Neutrophil (primary cell): Measurements from ENCODE around the gene FITM2.

Experiments used
- H3K27ac ChIP-seq: fragments of 200-600 bp; sonication (generic); 2 replicates; pipeline ENCODE4 v1.5.1; 2016; ENCODE audit warnings: mild to moderate bottlenecking, moderate library complexity
- H3K27me3 ChIP-seq: fragments of 200-600 bp; sonication (generic); 2 replicates; pipeline ENCODE4 v1.6.0; 2016; ENCODE audit warnings: mild to moderate bottlenecking
- H3K36me3 ChIP-seq: fragments of 200-600 bp; sonication (generic); 2 replicates; pipeline ENCODE4 v1.5.1; 2017
- H3K4me1 ChIP-seq, 2 experiments: fragments of 200-600 bp in 1 of 2; sonication (generic) in 1 of 2; 1 replicate in 1 of 2; 2 replicates in 1 of 2; pipeline versions ENCODE4 v1.5.1 to v1.6.1; 2013 to 2016; ENCODE audit warnings: low read depth in 1 of 2, low read length in 1 of 2, mild to moderate bottlenecking in 1 of 2, moderate library complexity in 1 of 2; ENCODE audit not compliant: control insufficient read depth in 1 of 2, insufficient read depth in 1 of 2
- H3K4me3 ChIP-seq, 2 experiments: fragments of 200-600 bp in 1 of 2; sonication (generic) in 1 of 2; 1 replicate in 1 of 2; 2 replicates in 1 of 2; pipeline ENCODE4 v1.5.1; 2013 to 2016; ENCODE audit warnings: low read depth in 1 of 2, low read length in 1 of 2, mild to moderate bottlenecking in 1 of 2, moderate library complexity in 1 of 2
- H3K9me3 ChIP-seq: fragments of 200-600 bp; sonication (generic); 2 replicates; pipeline ENCODE4 v1.5.1; 2016
- TF ChIP-seq, protein P1 (sequence below): fragments of 200-600 bp; sonication (generic); IDR thresholded peaks from 2 replicates; pipeline ENCODE4 v1.5.1; 2016; ENCODE audit warnings: antibody characterized with exemption

The FITM2 gene

DNA sequence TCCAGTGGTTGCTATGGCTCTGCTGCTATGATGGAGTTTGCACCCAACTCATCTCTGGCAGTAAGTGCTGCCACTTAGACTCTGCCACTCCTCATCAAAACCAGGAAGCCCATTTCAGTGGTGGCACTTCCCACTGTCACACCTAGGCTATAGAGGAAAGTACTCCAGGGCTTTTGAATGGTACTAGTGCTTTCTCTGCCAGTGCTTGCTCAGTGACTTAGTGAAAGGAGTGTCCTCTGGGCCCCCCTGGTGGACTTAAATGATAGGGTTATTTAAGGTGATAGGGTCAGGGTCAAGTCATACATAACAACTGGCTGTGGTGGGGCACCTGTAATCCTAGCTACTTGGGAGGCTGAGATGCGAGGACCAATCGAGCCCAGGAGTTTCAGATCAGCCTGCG is 22.8 kb downstream of the FITM2 start:
- Histone ChIP-seq H3K4me3 (no peak overlapping the region), H3K27me3 (no peaks in the 10 kb centered on the region), H3K36me3 (no peaks in the 10 kb centered on the region), H3K9me3 (no peaks in the 10 kb centered on the region), H3K27ac (no peak overlapping the region), H3K4me1 (no peaks in the 10 kb centered on the region)
- TF ChIP-seq, protein P1, sequence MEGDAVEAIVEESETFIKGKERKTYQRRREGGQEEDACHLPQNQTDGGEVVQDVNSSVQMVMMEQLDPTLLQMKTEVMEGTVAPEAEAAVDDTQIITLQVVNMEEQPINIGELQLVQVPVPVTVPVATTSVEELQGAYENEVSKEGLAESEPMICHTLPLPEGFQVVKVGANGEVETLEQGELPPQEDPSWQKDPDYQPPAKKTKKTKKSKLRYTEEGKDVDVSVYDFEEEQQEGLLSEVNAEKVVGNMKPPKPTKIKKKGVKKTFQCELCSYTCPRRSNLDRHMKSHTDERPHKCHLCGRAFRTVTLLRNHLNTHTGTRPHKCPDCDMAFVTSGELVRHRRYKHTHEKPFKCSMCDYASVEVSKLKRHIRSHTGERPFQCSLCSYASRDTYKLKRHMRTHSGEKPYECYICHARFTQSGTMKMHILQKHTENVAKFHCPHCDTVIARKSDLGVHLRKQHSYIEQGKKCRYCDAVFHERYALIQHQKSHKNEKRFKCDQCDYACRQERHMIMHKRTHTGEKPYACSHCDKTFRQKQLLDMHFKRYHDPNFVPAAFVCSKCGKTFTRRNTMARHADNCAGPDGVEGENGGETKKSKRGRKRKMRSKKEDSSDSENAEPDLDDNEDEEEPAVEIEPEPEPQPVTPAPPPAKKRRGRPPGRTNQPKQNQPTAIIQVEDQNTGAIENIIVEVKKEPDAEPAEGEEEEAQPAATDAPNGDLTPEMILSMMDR, result no peak

DNA sequence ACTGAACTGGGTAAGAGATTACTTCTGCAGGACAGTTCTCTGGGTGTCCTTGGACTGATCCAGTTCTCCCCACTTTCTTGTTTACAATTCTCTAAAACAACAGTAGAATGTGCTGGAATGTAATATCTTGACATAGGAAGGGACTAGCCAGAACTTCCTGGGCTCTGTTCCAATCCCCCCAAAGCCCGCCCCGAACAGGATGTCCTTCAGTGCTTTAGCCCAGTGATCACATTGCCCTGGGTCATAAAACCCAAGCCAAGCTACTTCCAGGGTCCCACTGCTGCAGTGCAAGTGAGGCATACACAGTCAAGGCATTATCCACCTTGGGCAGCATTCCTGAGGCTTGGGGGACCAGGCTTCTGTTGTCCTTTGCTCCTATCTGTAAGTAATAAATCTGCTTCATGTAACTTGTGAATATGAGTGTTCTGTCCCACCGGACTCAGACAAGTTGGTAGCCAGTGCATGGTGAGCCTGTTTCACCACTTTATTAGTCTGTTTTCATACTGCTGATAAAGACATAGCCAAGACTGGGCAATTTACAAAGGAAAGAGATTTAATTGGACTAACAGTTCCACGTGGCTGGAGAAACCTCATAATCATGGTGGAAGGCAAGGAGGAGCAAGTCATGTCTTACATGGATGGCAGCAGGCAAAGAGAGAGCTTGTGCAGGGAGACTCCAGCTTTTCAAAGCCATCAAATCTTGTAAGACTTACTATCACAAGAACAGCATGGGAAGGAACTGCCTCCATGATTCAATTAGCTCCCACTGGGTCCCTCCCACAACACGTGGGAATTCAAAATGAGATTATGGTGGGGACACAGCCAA is 23.5 kb downstream of the FITM2 start:
- no peaks in the 10 kb centered on the region for H3K9me3 ChIP-seq
- H3K27ac ChIP-seq, result no peak overlapping the region
- no peak overlapping the region for H3K4me3 ChIP-seq
- H3K4me1 ChIP-seq, result no peaks in the 10 kb centered on the region
- H3K36me3 ChIP-seq, result no peaks in the 10 kb centered on the region
- H3K27me3 ChIP-seq, result no peaks in the 10 kb centered on the region
- TF ChIP-seq, protein P1, result no peak

DNA sequence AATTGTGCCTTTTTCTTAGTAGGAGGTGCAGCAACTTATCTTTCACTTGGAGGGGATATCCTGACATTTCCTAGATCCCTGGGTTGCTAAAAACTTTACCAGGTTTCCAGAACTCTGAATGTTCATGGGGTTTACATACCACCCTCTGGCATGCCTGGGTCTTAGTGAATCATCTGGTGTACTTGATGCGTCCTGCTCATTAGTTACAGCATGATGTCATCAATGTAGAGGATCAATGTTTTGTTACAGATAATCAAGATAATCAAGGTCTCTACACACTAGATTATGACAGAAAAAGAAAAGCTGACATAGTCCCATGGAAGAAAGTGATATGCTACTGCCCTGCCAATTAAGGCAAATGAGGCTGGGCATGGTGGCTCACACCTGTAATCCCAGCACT is 27.0 kb downstream of the FITM2 start:
- Histone ChIP-seq H3K27me3 (no peaks in the 10 kb centered on the region), H3K9me3 (no peaks in the 10 kb centered on the region)
- TF ChIP-seq, protein P1, result no peak

DNA sequence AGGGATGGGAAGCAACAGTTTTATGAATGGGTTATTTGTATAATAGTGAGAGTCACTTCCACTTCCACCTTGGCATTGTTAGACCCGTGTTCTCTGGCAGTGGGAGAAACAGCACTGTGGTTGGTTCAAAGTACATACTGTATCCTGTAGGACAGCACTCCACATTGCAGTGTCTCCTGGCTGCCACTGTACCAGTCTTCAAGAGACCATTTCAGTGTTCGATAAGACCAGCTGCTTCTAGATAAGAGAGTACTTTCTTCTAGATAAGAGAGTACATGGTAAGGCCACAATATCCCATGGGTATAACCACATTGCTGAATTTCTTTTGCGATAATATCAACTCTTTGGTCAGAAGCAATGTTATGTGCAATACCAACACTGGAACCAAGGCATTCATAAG is 28.8 kb downstream of the FITM2 start:
- Histone ChIP-seq H3K36me3 (no peaks in the 10 kb centered on the region), H3K9me3 (no peaks in the 10 kb centered on the region), H3K27ac (no peak overlapping the region), H3K4me3 (no peak overlapping the region), H3K27me3 (no peaks in the 10 kb centered on the region), H3K4me1 (no peaks in the 10 kb centered on the region)
- TF ChIP-seq, protein P1, result no peak

More for the DNA sequence above, 27.0 kb downstream of the FITM2 start:
- Histone ChIP-seq H3K4me1 (no peaks in the 10 kb centered on the region), H3K4me3 (no peak overlapping the region), H3K36me3 (no peaks in the 10 kb centered on the region), H3K27ac (no peak overlapping the region)

DNA sequence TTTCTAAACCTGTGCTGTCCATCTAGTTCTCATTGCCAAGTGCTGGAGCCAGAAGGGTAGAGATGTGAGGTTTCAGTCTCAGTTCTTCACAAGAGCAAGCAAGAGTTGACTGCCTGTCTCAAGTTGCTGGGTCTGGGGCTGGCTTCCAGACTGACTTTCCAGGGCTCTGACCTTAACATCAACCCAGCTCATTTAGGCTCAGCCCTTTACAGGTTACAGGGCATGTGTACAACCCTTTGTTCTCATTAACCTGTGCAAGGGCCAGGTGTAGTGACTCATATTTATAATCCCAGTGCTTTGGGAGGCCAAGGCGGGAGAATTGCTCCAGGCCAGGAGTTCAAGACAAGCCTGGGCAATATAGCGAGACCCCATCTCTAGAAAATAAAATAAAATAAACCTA is 30.6 kb downstream of the FITM2 start:
- Histone ChIP-seq H3K4me3 (no peak overlapping the region), H3K27me3 (no peaks in the 10 kb centered on the region), H3K9me3 (no peaks in the 10 kb centered on the region), H3K36me3 (no peaks in the 10 kb centered on the region), H3K27ac (no peak overlapping the region), H3K4me1 (no peaks in the 10 kb centered on the region)
- TF ChIP-seq, protein P1, result no peak
